A673 (cell line): ENCODE results near the gene KIF9.

Experiments
- CTCF ChIP-seq: fragments of 300-800, 200-600 bp; sonication (generic); conservative IDR thresholded peaks from 2 replicates; pipeline ENCODE4 v1.5.1; 2017; ENCODE audit warnings: low read depth, mild to moderate bottlenecking, antibody characterized with exemption, low read length, moderate library complexity, mixed read lengths
- EZH2 ChIP-seq: fragments of 200-600 bp; sonication (generic); IDR thresholded peaks from 2 replicates; pipeline ENCODE4 v1.6.1; 2017; ENCODE audit warnings: borderline replicate concordance, low read depth, mild to moderate bottlenecking, mixed read lengths, antibody characterized with exemption, low read length; ENCODE audit not compliant: poor library complexity, severe bottlenecking

GRCh38 chr3:47227678-47228077 is 54.9 kb downstream of the KIF9 start:
- no peak for TF ChIP-seq CTCF
- no peak for TF ChIP-seq EZH2
